Epithelial cell of proximal tubule (primary cell): Measurements from ENCODE around the gene OAS1. TPM values are rescaled to one million over a fixed set of nuclear protein-coding genes. Genes with fewer than 3 reads are reported as not detected.

Experiments
- DNase-seq: peaks from one replicate; pipeline ENCODE4 v3.0.0-alpha.2; 2011; ENCODE audit warnings: low read depth
- H3K4me3 ChIP-seq: 2 replicates; pipeline ENCODE4 v1.5.1; 2011; ENCODE audit warnings: low read depth, mild to moderate bottlenecking, low read length
- CTCF ChIP-seq: conservative IDR thresholded peaks from 2 replicates; pipeline ENCODE4 v1.5.1; 2012; ENCODE audit warnings: low read depth, mild to moderate bottlenecking, low read length
- total RNA-seq: library from RNA; depleted of rRNA; stranded (reverse); fragments of >200 nt; gene quantifications from 2 replicates; pipeline ENCODE4 v1.2.3, GENCODE V29; 2015

The OAS1 gene
- total RNA-seq: 2.2 and 6.3 TPM in 2 replicates

GRCh38 chr12:112906712-112907414 is at the start of gene OAS1:
Gene OAS1 (plus strand): TSS chr12:112906962. CDS start chr12:112907040, 78 bp downstream.
- peak within 1 kb of the TSS; percentile 63 for H3K4me3 ChIP-seq
- DNase-seq: peak; percentile 50
- TF ChIP-seq CTCF: no peak

- DNase-seq: no peak
- no peak for TF ChIP-seq CTCF
- H3K4me3 ChIP-seq: no peak overlapping the region
Observed at GRCh38 chr12:112859291-112859690, 47.5 kb upstream of the OAS1 start.

- H3K4me3 ChIP-seq: no peak overlapping the region
- no peak for DNase-seq
- no peak for TF ChIP-seq CTCF
Observed at GRCh38 chr12:112860181-112860580, 46.6 kb upstream of the OAS1 start.

- no peak for TF ChIP-seq CTCF
- no peak for DNase-seq
- H3K4me3 ChIP-seq: no peak overlapping the region
Observed at GRCh38 chr12:112861284-112861683, 45.5 kb upstream of the OAS1 start.

GRCh38 chr12:112862636-112863290 is 44.0 kb upstream of the OAS1 start:
- no peak for DNase-seq
- TF ChIP-seq CTCF: no peak
- no peak overlapping the region for H3K4me3 ChIP-seq

- no peak overlapping the region for H3K4me3 ChIP-seq
- TF ChIP-seq CTCF: no peak
- DNase-seq: no peak
Observed at GRCh38 chr12:112868459-112869041, 38.2 kb upstream of the OAS1 start.

- no peak for TF ChIP-seq CTCF
- no peak overlapping the region for H3K4me3 ChIP-seq
- no peak for DNase-seq
Observed at GRCh38 chr12:112869091-112869490, 37.7 kb upstream of the OAS1 start.
